SKM-1 (cell line): ENCODE measurements around the gene JADE2.
"Not testable (repeated sequence)": the region's sequence is repeated elsewhere in the genome, so short reads cannot be mapped to it uniquely, and the experiment has no call there.

Source experiments
- DNase-seq: peaks from one replicate; lab custom pipeline; 2025; ENCODE audit not compliant: unreplicated experiment; lab: John Stamatoyannopoulos, UW

Gene JADE2

GRCh38 chr5:134550271-134551214 is 25.1 kb downstream of the JADE2 start:
- DNase-seq, result no peak

GRCh38 chr5:134551901-134552300 is 26.4 kb downstream of the JADE2 start:
- no peak for DNase-seq

DNA sequence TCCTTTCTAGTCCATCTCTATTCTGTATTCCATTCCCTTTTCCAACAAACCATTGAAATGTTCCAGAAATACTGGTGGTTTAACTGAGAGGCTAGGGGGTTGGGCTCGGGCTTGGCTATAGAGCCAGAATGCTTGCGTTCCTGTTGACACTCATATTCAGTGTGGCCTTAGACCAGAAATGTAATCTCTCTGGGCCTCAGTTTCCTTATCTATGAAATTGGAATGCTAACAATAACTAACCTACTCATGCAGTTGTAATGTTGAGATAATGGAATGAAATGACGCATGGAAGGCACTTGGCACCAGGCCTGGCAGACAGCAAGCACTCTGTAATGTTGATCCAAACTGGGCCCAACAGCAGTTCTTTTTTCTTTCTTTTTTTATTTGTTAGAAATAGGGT is 26.8 kb downstream of the JADE2 start:
- DNase-seq, result no peak

DNA sequence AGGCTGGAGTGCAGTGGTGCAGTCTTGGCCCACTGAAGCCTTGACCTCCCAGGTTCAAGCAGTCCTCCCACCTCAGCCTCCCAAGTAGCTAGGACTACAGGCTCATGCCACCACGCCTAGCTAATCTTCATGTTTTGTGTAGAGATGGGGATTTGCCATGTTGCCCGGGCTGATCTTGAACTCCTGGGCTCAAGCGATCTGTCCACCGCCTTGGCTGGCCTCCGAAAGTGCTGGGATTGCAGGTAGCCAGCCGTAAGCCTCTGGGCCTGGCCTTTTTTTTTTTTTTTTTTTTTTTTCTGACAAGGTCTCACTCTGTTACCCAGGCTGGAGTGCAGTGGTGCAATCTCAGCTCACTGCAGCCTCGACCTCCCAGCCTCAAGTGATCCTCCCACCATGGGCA is 27.2 kb downstream of the JADE2 start:
- not testable (repeated sequence) for DNase-seq

DNA sequence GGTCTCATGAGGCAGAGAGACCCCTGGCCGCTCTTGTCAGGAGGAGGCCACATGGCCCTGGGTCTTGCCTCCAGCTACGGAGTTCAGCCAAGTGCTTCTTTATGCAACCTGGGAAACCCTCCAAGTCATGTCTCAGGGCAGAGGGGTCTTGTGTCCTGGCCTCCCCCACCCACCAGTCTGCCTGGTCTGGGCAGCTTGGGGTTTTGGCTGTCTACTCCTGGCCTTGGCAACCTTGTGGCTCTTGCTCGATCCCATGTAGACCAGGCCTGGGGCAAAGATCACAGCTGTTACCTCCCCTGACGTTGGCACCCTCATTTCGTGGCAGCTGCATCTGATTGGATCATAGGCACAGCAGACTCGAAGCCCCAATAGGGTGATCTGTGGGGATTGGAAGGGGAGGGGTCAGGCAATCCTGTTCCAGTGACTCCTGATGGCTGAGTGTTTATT is 28.4 kb downstream of the JADE2 start:
- DNase-seq, result no peak

DNA sequence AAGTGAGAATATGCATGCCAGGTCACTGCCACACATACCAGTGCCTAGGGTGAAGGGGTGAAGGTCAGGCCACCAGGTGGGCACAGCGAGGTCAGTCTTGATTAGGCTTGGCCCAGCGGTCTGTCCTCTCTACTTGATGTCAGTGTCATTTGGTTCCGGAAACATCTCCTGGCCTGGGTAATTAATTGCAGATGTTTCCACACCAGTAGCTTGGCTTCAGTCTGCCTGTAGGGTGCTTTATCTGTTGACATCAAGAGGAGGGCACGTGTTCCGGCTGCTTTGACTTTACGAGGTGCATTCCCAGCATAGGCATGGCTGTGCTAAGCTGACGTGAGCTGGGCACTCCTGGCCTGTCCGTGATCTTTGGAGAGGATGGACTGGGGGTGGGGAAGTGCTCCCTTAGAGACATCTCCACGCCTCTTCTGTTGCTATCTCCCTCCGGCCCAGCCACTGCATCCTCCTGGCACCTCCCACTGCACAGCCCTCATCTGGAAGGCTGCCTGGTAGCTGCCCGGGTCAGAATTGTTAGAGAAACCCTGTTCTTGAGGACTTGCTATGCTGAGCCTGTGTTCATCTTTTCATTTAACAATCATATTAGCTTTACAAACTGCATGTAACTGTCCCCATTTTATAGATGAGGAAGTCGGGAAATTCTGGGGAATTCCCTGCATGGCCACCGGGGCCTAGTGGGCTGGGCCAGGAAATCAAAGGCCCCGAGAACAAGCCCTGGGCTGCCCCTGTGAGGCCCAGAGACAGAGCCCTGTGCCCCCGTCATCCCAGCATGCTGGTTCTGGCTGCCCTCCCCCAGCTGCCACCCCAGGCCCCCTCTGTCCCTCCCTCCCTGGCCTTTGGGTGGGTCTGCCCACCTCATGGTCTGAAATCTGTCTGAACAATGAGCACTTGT is 29.1 kb downstream of the JADE2 start:
- DNase-seq, result no peak

DNA sequence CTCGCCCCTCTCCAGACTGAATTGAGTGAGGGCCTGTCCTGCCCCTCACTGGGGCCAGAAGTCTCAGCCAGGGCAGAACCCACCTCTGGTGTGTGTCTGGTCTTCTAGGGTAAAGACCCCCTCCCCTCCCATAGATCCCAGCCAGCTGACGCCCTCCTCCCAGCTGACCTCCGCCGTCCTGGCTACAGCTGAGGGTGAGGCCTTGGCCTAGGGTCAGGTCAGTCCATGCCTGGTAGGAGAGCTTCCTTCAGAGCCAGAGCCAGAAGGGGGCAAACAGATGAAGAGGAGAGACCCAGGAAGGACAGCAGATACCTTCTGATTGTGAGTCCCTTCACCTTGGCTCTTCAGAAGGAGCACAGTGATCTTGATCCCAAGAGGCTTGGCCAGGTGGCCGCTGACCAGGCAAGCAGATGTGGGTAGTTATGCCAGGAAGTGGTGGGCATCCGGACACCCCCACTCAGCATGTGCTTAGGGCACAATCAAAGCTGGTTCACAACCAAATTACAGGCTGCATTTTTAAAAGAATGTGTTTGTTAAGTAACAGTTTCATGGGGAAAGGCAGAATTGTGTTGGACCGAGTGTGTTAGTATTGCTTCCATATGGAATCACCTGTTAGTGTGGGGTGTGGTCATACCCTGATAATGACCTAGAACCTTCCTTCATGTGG is 29.9 kb downstream of the JADE2 start:
- DNase-seq, result no peak

- DNase-seq, result no peak
Measured at GRCh38 chr5:134555890-134556311, 30.4 kb downstream of the JADE2 start.

GRCh38 chr5:134556588-134556987 is 31.1 kb downstream of the JADE2 start:
- not testable (repeated sequence) for DNase-seq

- DNase-seq, result no peak
Measured at GRCh38 chr5:134556994-134557393, 31.5 kb downstream of the JADE2 start.

DNA sequence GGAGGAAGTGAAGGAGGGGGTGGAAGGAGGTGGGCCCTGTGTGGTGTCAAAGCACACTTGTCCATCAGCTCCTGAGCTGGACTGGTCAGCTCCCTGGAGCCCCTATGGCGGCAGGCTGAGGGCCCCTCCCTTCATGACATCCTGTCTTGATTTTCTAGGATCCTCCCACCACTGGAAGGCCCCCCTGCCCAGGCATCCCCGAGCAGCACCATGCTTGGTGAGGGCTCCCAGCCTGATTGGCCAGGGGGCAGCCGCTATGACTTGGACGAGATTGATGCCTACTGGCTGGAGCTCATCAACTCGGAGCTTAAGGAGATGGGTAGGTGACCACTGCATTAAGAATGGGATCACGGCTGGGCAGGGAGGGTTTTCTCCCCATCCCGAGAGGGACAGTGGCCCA is 34.2 kb downstream of the JADE2 start:
- no peak for DNase-seq

- no peak for DNase-seq
Measured at GRCh38 chr5:134560698-134561097, 35.2 kb downstream of the JADE2 start.

- DNase-seq, result no peak
Measured at GRCh38 chr5:134561871-134562296, 36.4 kb downstream of the JADE2 start.

DNA sequence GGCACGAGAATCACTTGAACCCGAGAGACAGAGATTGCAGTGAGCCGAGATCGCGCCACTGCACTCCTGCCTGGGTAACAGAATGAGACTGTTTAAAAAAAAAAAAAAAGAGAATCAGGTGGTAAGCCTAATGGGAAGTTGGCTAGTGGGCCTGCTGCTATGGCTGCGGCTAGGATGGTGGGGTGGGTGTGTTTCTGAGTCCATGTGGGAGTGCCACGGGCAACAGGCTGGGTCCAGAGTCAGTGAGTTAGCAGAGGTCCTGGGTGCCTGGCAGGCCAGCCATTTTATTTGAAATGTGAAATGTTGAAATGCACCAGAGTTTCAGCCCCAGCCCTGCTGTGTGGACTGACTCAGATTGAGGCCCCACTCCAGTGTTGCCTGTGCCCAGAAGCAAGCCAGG is 37.8 kb downstream of the JADE2 start:
- DNase-seq, result no peak

GRCh38 chr5:134563962-134564361 is 38.5 kb downstream of the JADE2 start:
- no peak for DNase-seq

GRCh38 chr5:134564396-134564795 is 38.9 kb downstream of the JADE2 start:
- no peak for DNase-seq

DNA sequence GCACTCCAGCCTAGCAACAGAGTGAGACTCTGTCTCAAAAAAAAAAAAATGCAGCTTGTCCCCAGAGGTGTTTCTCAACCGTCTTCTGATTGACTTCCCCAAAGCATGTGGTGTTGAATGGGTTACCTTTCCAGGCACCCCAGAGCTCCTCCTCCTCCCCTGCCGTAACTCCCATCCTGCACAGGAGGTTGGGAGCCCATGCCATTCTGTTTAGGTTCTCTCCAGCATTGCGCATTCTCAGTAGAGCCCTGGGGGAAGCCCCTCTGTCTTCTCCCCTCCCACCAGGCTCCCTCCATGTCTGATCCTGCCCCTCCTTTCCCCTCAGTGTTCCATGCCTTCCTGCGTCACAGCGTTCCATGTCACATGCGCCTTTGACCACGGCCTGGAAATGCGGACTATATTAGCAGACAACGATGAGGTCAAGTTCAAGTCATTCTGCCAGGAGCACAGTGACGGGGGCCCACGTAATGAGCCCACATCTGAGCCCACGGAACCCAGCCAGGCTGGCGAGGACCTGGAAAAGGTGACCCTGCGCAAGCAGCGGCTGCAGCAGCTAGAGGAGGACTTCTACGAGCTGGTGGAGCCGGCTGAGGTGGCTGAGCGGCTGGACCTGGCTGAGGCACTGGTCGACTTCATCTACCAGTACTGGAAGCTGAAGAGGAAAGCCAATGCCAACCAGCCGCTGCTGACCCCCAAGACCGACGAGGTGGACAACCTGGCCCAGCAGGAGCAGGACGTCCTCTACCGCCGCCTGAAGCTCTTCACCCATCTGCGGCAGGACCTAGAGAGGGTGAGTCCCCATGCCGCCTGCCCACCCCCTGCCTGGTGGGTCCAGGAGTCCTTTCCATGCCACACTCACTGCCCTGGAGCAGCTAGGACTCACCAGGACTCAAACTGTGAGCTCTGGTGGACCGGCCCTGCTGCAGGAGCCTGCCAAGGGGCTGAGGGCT is 40.6 kb downstream of the JADE2 start:
- no peak for DNase-seq

GRCh38 chr5:134566741-134567221 is 41.3 kb downstream of the JADE2 start:
- DNase-seq, result no peak

DNA sequence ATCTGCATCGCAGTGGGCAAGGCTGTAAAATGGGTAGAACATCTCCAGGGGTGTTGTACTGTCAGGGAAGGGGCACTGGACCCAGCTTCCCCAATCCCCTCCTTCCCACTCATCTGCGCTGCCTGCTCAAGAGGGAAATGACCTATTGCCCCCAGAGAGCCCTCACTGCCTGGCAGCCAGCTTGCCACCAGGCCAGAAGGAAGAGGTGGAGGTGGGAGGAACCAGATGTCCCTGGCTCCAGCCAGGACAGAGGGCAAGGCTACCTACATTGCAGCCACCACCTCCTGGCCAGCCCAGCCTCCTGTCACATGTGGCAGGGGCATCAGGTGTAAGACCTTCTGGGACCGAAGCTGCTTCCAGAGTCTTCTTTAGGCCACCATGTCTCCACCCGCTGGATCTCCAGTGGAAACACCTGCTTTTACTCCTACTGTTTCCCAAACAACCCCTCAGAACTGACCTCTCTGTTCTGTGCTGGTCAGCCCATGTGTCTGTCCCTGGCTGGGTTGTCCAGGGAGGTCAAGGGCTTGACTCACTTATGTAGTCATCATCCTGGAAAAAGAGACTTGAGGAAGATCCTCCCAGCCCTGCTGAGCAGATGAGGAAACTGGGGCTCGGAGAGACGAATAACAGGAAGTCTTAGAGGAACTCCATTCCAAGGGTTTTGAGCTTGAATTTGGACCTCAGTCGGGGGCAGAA is 42.3 kb downstream of the JADE2 start:
- DNase-seq, result no peak
